Measurements from ENCODE around the gene GET4.
"Not testable (repeated sequence)": the region's sequence is repeated elsewhere in the genome, so short reads cannot be mapped to it uniquely, and the experiment has no call there.

The GET4 gene

GRCh38 chr7:913736-914520, 37.6 kb downstream of the GET4 start:
- no peak for DNase-seq (ENCODE audit: low read depth in 4 of 4, low spot score in 1 of 4)

GRCh38 chr7:914521-915194, 38.3 kb downstream of the GET4 start:
- no peak for DNase-seq (ENCODE audit: low read depth in 4 of 4, low spot score in 1 of 4)

GRCh38 chr7:915291-916218, 39.2 kb downstream of the GET4 start:
- DNase-seq (ENCODE audit: low read depth in 4 of 4, low spot score in 1 of 4), result no peak

GRCh38 chr7:916291-916941, 40.1 kb downstream of the GET4 start:
- DNase-seq (ENCODE audit: low read depth in 4 of 4, low spot score in 1 of 4), result no peak

- DNase-seq (ENCODE audit: low read depth in 4 of 4, low spot score in 1 of 4), result no peak
These were observed 41.1 kb downstream of the GET4 start for GRCh38 chr7:917255-918117.

GRCh38 chr7:918118-918425, 41.7 kb downstream of the GET4 start:
- no peak for DNase-seq (ENCODE audit: low read depth in 4 of 4, low spot score in 1 of 4)

GRCh38 chr7:918441-919113, 42.2 kb downstream of the GET4 start:
- no peak for DNase-seq (ENCODE audit: low read depth in 4 of 4, low spot score in 1 of 4)

- DNase-seq (ENCODE audit: low read depth in 4 of 4, low spot score in 1 of 4), result no peak
These were observed 42.7 kb downstream of the GET4 start for GRCh38 chr7:919114-919442.

GRCh38 chr7:919924-920341, 43.6 kb downstream of the GET4 start:
- DNase-seq (ENCODE audit: low read depth in 4 of 4, low spot score in 1 of 4), result no peak

- DNase-seq (ENCODE audit: low read depth in 4 of 4, low spot score in 1 of 4), result no peak
These were observed 44.2 kb downstream of the GET4 start for GRCh38 chr7:920351-921070.

GRCh38 chr7:921071-921461, 44.7 kb downstream of the GET4 start:
- no peak for DNase-seq (ENCODE audit: low read depth in 4 of 4, low spot score in 1 of 4)

- no peak for DNase-seq (ENCODE audit: low read depth in 4 of 4, low spot score in 1 of 4)
These were observed 45.4 kb downstream of the GET4 start for GRCh38 chr7:921581-922333.

GRCh38 chr7:922334-923107, 46.2 kb downstream of the GET4 start:
- DNase-seq (ENCODE audit: low read depth in 4 of 4, low spot score in 1 of 4), result peak in 1 of 4 experiments; percentile 39

GRCh38 chr7:923108-924041, 47.0 kb downstream of the GET4 start:
- peak; percentile 63 to 90 (median 82) for DNase-seq (ENCODE audit: low read depth in 4 of 4, low spot score in 1 of 4)

- DNase-seq (ENCODE audit: low read depth in 4 of 4, low spot score in 1 of 4), result not testable (repeated sequence)
These were observed 47.7 kb downstream of the GET4 start for GRCh38 chr7:924042-924441.

GRCh38 chr7:924541-925231, 48.3 kb downstream of the GET4 start:
- DNase-seq (ENCODE audit: low read depth in 4 of 4, low spot score in 1 of 4), result peak in 3 of 4 experiments; percentile 36 to 56 (median 45)
